ENCODE results near the gene FYTTD1. TPM values are rescaled to one million over a fixed set of nuclear protein-coding genes. Genes with fewer than 3 reads are reported as not detected.

Gene FYTTD1
- total RNA-seq, 2 experiments from 2014 or later, result 75.8 to 78.2 TPM

DNA sequence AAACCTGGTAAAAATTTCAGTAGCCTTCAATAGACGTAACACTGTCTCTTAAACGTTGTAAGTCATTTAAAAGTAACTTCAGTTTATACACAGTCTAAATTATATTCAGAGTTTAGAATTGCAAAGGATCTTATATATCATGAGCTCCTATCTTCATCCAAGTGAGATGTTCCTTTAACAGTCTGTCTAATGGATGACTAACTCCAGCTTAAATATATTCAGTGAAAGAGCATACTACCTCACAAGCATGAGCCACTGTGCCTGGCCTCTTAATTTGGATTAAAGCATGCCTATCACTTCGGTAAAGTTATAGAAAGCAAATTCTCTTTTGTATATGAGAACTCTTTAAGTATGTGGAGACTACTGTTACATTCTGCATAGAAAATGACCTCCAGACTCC lies 7.0 kb downstream of the FYTTD1 start:
- H3K9me3 ChIP-seq (ENCODE audit: control insufficient read depth in 1 of 2, insufficient read depth in 1 of 2, low read length in 2 of 2), result no peaks in the 10 kb centered on the region
- peaks cover 9% of the 10 kb centered on the region for H3K4me1 ChIP-seq (ENCODE audit: insufficient read depth, low read length)
- H3K27ac ChIP-seq (ENCODE audit: low read depth in 1 of 2, low read length in 2 of 2), result no peak overlapping the region
- no peaks in the 10 kb centered on the region for H3K27me3 Mint-ChIP-seq
- no peak overlapping the region for H3K27ac Mint-ChIP-seq
- no peak overlapping the region for H3K4me3 ChIP-seq (ENCODE audit: low read length)
- TF ChIP-seq, protein P1, sequence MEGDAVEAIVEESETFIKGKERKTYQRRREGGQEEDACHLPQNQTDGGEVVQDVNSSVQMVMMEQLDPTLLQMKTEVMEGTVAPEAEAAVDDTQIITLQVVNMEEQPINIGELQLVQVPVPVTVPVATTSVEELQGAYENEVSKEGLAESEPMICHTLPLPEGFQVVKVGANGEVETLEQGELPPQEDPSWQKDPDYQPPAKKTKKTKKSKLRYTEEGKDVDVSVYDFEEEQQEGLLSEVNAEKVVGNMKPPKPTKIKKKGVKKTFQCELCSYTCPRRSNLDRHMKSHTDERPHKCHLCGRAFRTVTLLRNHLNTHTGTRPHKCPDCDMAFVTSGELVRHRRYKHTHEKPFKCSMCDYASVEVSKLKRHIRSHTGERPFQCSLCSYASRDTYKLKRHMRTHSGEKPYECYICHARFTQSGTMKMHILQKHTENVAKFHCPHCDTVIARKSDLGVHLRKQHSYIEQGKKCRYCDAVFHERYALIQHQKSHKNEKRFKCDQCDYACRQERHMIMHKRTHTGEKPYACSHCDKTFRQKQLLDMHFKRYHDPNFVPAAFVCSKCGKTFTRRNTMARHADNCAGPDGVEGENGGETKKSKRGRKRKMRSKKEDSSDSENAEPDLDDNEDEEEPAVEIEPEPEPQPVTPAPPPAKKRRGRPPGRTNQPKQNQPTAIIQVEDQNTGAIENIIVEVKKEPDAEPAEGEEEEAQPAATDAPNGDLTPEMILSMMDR (IDR thresholded peaks at IDR 0.05), result no peak
- H3K4me3 Mint-ChIP-seq, result no peak overlapping the region
- ATAC-seq (ENCODE audit: poor library complexity), result no peak
- H3K9me3 Mint-ChIP-seq, result no peaks in the 10 kb centered on the region
- ChIA-PET CTCF (interaction anchor here (1.3 kb wide), 1 partner anchor 20 kb away, joined by 3 read pairs; no protein-coding TSS in a partner anchor), POLR2A (interaction anchor here (1.0 kb wide), 1 partner anchor 44 kb away, joined by 3 read pairs; no protein-coding TSS in a partner anchor)
- no peak for DNase-seq
- peaks cover 43% of the 10 kb centered on the region for H3K4me1 Mint-ChIP-seq (ENCODE audit: low read depth)
- intact Hi-C loops (cut with DNase I, micrococcal nuclease), result no loop called here
- H3K27me3 ChIP-seq (ENCODE audit: control insufficient read depth in 1 of 2, insufficient read depth in 2 of 2, low read length in 2 of 2), result no peaks in the 10 kb centered on the region
- H3K36me3 Mint-ChIP-seq (ENCODE audit: low read depth), result peaks cover 19% of the 10 kb centered on the region
- H3K36me3 ChIP-seq (ENCODE audit: insufficient read depth, low read length), result peaks cover 32% of the 10 kb centered on the region

DNA sequence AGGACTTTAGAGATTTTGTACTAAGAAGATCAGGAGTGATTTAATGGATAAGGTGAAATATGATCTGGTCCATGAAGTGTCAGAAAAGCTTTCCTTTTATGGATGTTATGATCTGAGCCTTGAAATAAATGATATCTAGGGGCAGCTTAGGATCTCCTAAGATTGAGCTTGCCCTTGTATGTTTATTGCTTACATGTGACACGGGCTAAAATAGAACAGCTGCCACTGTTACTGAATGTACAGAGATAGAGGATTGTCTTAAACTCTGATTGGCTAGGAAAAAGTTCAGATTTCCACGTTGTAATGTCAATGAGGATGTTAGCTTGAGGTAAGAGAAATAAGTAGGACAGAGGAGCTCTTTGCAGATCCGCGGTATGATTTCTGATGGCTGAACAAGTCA lies 8.8 kb downstream of the FYTTD1 start:
- Mint-ChIP-seq H3K9me3 (no peaks in the 10 kb centered on the region), H3K27me3 (no peaks in the 10 kb centered on the region), H3K4me1 (ENCODE audit: low read depth) (peaks cover 26% of the 10 kb centered on the region), H3K36me3 (ENCODE audit: low read depth) (peaks cover 26% of the 10 kb centered on the region), H3K4me3 (no peak overlapping the region), H3K27ac (no peak overlapping the region)
- Histone ChIP-seq H3K4me3 (ENCODE audit: low read length) (no peak overlapping the region), H3K36me3 (ENCODE audit: insufficient read depth, low read length) (peaks cover 47% of the 10 kb centered on the region), H3K27me3 (ENCODE audit: control insufficient read depth in 1 of 2, insufficient read depth in 2 of 2, low read length in 2 of 2) (no peaks in the 10 kb centered on the region), H3K9me3 (ENCODE audit: control insufficient read depth in 1 of 2, insufficient read depth in 1 of 2, low read length in 2 of 2) (no peaks in the 10 kb centered on the region), H3K27ac (ENCODE audit: low read depth in 1 of 2, low read length in 2 of 2) (no peak overlapping the region), H3K4me1 (ENCODE audit: insufficient read depth, low read length) (peaks cover 4% of the 10 kb centered on the region)
- intact Hi-C loops (cut with DNase I, micrococcal nuclease), result no loop called here
- TF ChIP-seq, protein P1 (IDR thresholded peaks at IDR 0.05), result no peak
- ATAC-seq (ENCODE audit: poor library complexity) (no peak), DNase-seq (no peak)
- ChIA-PET POLR2A (no interaction called here), CTCF (no interaction called here)

DNA sequence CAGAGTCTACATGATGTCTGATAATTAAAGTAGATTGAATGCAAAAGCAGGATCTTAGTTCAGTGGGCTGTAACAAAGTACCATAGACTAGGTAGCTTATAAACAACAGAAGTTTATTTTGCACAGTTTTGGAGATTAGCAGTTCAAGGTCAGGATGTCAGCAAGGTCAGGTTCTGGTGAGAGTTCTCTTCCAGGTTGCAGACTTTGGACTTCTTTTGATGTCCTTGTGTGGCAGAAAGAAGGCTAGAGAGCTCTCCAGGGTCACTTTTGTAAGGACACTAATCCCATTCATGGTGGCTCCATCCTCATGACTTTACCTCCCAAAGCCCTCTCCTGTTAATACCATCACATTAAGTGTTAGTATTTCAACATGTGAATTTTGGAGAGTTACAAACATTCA lies 12.1 kb downstream of the FYTTD1 start:
- Mint-ChIP-seq H3K4me1 (ENCODE audit: low read depth) (peaks cover 3% of the 10 kb centered on the region), H3K27me3 (no peaks in the 10 kb centered on the region), H3K27ac (no peak overlapping the region), H3K4me3 (no peak overlapping the region), H3K36me3 (ENCODE audit: low read depth) (peaks cover 33% of the 10 kb centered on the region), H3K9me3 (no peaks in the 10 kb centered on the region)
- POLR2A ChIA-PET, result no interaction called here
- ATAC-seq (ENCODE audit: poor library complexity), result no peak
- no peaks in the 10 kb centered on the region for H3K27me3 ChIP-seq (ENCODE audit: control insufficient read depth in 1 of 2, insufficient read depth in 2 of 2, low read length in 2 of 2)
- no peak overlapping the region for H3K4me3 ChIP-seq (ENCODE audit: low read length)
- peaks cover 65% of the 10 kb centered on the region for H3K36me3 ChIP-seq (ENCODE audit: insufficient read depth, low read length)
- no peaks in the 10 kb centered on the region for H3K4me1 ChIP-seq (ENCODE audit: insufficient read depth, low read length)
- no peaks in the 10 kb centered on the region for H3K9me3 ChIP-seq (ENCODE audit: control insufficient read depth in 1 of 2, insufficient read depth in 1 of 2, low read length in 2 of 2)
- CTCF ChIA-PET, result no interaction called here
- TF ChIP-seq, protein P1 (IDR thresholded peaks at IDR 0.05), result no peak
- intact Hi-C loops (cut with DNase I, micrococcal nuclease), result no loop called here
- H3K27ac ChIP-seq (ENCODE audit: low read depth in 1 of 2, low read length in 2 of 2), result no peak overlapping the region
- DNase-seq, result no peak

Data from CD4-positive, alpha-beta T cell (primary cell).